Parathyroid adenoma (tissue), 2 donors: ENCODE data around the gene B3GALNT2.

Source experiments
- H2AFZ ChIP-seq: fragments of 300-600 bp; sonication (generic); one replicate; pipeline ENCODE4 v1.7.0; 2017; ENCODE audit warnings: antibody characterized with exemption, mild to moderate bottlenecking
- H3K27ac ChIP-seq: fragments of 300-600 bp; sonication (generic); one replicate; pipeline ENCODE4 v1.7.0; 2017
- H3K27me3 ChIP-seq: fragments of 300-600 bp; sonication (generic); one replicate; pipeline ENCODE4 v1.7.0; 2017; ENCODE audit warnings: low read length; ENCODE audit not compliant: control insufficient read depth, insufficient read depth
- H3K36me3 ChIP-seq: fragments of 300-600 bp; sonication (generic); one replicate; pipeline ENCODE4 v1.7.0; 2017; ENCODE audit warnings: low read length; ENCODE audit not compliant: control insufficient read depth, insufficient read depth
- H3K4me1 ChIP-seq: fragments of 300-600 bp; sonication (generic); one replicate; pipeline ENCODE4 v1.7.0; 2017; ENCODE audit warnings: control low read depth
- H3K4me2 ChIP-seq: fragments of 300-600 bp; sonication (generic); one replicate; pipeline ENCODE4 v1.7.0; 2017; ENCODE audit warnings: low read length
- H3K4me3 ChIP-seq: fragments of 300-600 bp; sonication (generic); one replicate; pipeline ENCODE4 v1.7.0; 2017; ENCODE audit warnings: low read depth, low read length
- H3K79me2 ChIP-seq: fragments of 300-600 bp; sonication (generic); one replicate; pipeline ENCODE4 v1.7.0; 2017; ENCODE audit warnings: control low read depth
- H3K9ac ChIP-seq: fragments of 300-600 bp; sonication (generic); one replicate; pipeline ENCODE4 v1.7.0; 2017; ENCODE audit warnings: mild to moderate bottlenecking
- H3K9me3 ChIP-seq: fragments of 300-600 bp; sonication (generic); one replicate; pipeline ENCODE4 v1.7.0; 2017; ENCODE audit warnings: low read length; ENCODE audit not compliant: control insufficient read depth
- CTCF ChIP-seq: fragments of 300-600 bp; sonication (generic); IDR thresholded peaks from one replicate; pipeline ENCODE4 v1.7.0; 2017; ENCODE audit warnings: antibody characterized with exemption, mild to moderate bottlenecking
- donor health status: primary hyperparathyroidism.

B3GALNT2 gene

DNA sequence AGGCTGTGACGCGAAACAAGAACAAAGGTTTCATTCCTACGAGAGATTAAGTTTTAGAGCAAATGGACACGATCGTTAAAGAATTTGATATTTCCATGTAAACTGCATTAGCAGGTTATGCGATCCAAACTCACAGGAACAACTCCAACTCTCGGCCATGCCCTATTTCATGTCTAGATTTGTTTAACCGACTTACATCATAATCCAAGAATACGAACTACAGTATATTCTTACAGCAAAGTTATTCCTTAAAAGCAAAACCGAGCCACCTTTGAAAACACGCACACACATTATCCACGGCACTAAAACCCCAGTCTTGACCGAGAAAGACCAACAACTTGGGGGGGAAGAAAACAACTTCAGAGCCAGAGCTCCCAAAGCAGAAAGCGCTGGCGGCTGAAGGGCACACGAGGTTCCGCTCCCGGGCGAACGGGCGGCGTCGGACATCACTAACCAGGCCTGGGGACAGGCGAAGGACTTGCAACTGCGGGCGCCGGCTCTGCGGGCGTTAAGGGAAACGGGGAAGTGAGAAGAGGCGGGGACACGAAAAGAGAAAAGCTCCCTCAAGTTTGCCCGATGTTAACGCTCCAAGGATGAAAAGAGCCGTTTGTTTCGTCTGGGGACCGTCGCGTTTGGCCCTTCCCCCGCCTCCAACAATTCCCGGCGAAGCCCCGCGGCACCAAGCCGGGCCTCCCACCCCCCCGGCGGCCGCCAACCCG is 690 bp downstream of the B3GALNT2 start:
- H3K79me2 ChIP-seq, result no peaks in the 10 kb centered on the region
- H3K4me2 ChIP-seq, result peak overlapping the region; percentile 86
- H3K9ac ChIP-seq, result no peak overlapping the region
- peaks cover 5% of the 10 kb centered on the region for H3K4me1 ChIP-seq
- H2AFZ ChIP-seq, result peak overlapping the region; percentile 40
- H3K4me3 ChIP-seq, result peak overlapping the region; percentile 77
- H3K27me3 ChIP-seq, result no peaks in the 10 kb centered on the region
- H3K36me3 ChIP-seq, result no peaks in the 10 kb centered on the region
- H3K9me3 ChIP-seq, result no peaks in the 10 kb centered on the region
- no peak for TF ChIP-seq CTCF
- H3K27ac ChIP-seq, result peak overlapping the region; percentile 62

- no peaks in the 10 kb centered on the region for H3K9me3 ChIP-seq
- no peaks in the 10 kb centered on the region for H3K27me3 ChIP-seq
- no peaks in the 10 kb centered on the region for H3K36me3 ChIP-seq
- peaks cover 5% of the 10 kb centered on the region for H3K4me1 ChIP-seq
- TF ChIP-seq CTCF, result no peak
- H3K4me2 ChIP-seq, result peak overlapping the region; percentile 86
- H3K4me3 ChIP-seq, result peak overlapping the region; percentile 77
- peak overlapping the region; percentile 40 for H2AFZ ChIP-seq
- no peak overlapping the region for H3K9ac ChIP-seq
- H3K27ac ChIP-seq, result peak overlapping the region; percentile 62
- H3K79me2 ChIP-seq, result peaks cover 2% of the 10 kb centered on the region
These were observed 1.4 kb downstream of the B3GALNT2 start for GRCh38 chr1:235502601-235503402.

DNA sequence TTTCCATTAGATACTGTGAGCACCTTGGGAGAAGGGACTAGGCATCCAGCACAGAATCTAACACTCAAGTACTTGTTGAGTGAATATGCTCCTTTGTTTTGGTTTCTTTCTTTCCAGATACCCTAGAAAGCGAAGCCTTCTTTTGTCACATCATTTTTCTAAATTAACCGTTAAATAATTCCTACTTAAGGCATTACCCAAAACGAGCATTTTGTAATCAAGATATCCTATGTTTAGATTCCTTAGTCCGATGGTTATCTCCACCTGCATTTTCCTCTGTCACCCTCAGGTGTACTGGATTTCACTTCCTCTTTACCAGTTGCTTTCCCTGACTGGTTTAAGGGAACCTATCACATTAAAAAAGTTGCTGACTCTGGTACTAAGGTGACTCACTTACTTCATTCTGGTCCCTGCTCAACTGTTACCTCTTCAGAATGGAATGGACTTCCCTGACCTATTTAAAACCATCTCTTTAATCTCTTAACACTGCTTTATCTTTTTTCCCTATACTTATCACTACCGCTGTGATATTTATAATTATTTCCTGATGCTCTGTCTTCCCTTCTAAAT is 3.2 kb downstream of the B3GALNT2 start:
- Histone ChIP-seq H3K27ac (no peak overlapping the region), H3K4me1 (peaks cover 5% of the 10 kb centered on the region), H3K4me3 (no peak overlapping the region), H3K9me3 (no peaks in the 10 kb centered on the region), H3K4me2 (peak overlapping the region; percentile 16), H2AFZ (no peak overlapping the region), H3K79me2 (peaks cover 6% of the 10 kb centered on the region), H3K36me3 (no peaks in the 10 kb centered on the region), H3K27me3 (no peaks in the 10 kb centered on the region), H3K9ac (no peak overlapping the region)
- TF ChIP-seq CTCF, result no peak

DNA sequence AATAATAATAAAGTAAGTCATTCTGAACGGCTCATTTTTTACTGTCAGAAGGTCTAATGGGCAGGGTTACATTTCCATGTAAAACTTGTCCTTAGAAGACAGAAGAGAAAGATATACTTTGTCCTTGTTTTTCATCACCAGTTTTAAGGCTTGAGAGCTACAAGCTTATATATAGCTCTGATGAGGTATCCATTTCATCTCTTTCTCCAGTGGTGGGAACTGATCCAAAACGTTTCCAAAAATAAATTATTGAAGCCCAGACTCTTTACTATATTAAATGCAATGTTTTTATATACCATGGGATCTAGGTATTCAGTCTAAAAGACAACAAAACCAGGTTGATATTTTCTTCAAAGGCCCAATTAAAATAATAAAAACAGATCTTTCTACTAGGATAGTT is 8.7 kb downstream of the B3GALNT2 start:
- no peak for TF ChIP-seq CTCF
- no peak overlapping the region for H3K4me2 ChIP-seq
- peaks cover 8% of the 10 kb centered on the region for H3K79me2 ChIP-seq
- no peaks in the 10 kb centered on the region for H3K9me3 ChIP-seq
- no peak overlapping the region for H2AFZ ChIP-seq
- peaks cover under 1% of the 10 kb centered on the region for H3K4me1 ChIP-seq
- no peaks in the 10 kb centered on the region for H3K36me3 ChIP-seq
- H3K9ac ChIP-seq, result no peak overlapping the region
- H3K4me3 ChIP-seq, result no peak overlapping the region
- H3K27me3 ChIP-seq, result no peaks in the 10 kb centered on the region
- no peak overlapping the region for H3K27ac ChIP-seq
